ENCODE data around the gene STAT5B. TPM values are rescaled to one million over a fixed set of nuclear protein-coding genes. Genes with fewer than 3 reads are reported as not detected.
A peak's percentile ranks its signal among the peaks of the same experiment; 100 is the strongest.

STAT5B gene
- polyA plus RNA-seq, 3 donors, result 28.5 to 103 (median 47.9) TPM

DNA sequence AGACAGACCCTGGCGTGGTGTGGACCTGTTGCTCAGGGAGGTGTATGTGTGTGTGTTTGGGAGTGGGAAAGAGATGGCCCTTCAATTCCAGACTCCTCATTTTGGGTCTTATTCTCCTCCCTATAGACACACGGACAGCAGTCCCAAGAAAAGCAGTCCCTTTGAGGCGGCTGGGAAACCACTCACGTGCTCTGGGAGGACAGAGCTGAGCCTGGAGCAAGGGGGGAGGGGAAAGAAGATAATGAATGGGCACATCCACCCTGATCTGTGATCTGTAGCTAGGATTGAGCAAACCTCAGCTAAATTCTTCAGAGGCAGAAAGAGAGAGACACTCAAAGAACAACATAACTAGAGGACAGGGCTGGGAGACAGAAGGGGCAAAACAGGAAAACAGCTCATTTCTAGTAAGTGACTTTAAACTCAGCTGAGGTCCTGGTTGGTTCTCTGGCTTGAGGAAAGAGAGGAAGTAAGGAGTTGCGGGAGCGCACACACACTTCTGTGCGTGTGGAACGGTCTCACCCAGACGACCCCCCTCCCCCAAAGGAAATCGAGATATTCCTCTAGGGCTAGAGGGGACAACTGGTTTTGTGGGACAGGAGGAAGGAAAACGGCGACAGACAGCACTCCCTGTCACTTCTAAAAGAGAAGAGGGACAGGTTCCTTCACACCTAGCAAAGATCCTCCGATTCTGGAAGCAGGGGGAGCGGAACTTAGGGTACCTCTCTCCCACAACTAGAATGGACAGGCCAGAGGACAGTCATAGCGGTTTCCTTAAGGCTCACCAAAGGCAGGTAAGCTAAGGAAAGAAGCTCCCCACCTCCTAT lies 122.1 kb downstream of the STAT5B start:
- Histone ChIP-seq H3K4me2 (replicated peaks; ENCODE audit: extremely low read depth, low read length, poor library complexity, severe bottlenecking) (peak overlapping the region; percentile 75), H3K4me1 (ENCODE audit: control insufficient read depth in 1 of 2, insufficient read depth in 2 of 2, low read length in 2 of 2) (peaks cover 19 to 34% of the 10 kb centered on the region in 2 donors), H3K9ac (ENCODE audit: insufficient read depth, low read length, poor library complexity, severe bottlenecking) (peak overlapping the region; percentile 94), H3K9me3 (replicated peaks in 1 of 2; ENCODE audit: control insufficient read depth in 1 of 2, insufficient read depth in 1 of 2, low read length in 2 of 2) (no peaks in the 10 kb centered on the region), H3K36me3 (replicated peaks in 1 of 2; ENCODE audit: control insufficient read depth in 1 of 2, insufficient read depth in 2 of 2, low read length in 2 of 2) (peaks cover 11 to 29% of the 10 kb centered on the region in 2 donors), H4K20me1 (ENCODE audit: insufficient read depth, low read length) (peaks cover 56% of the 10 kb centered on the region), H3K79me2 (ENCODE audit: insufficient read depth, low read length) (peaks cover 58% of the 10 kb centered on the region), H3K27me3 (ENCODE audit: control insufficient read depth in 2 of 2, insufficient read depth in 2 of 2, low read length in 2 of 2) (no peaks in the 10 kb centered on the region), H2AFZ (ENCODE audit: insufficient read depth, low read depth, low read length, poor library complexity, severe bottlenecking) (peak overlapping the region; percentile 53), H3K27ac (ENCODE audit: low read depth in 1 of 2, low read length in 2 of 2) (peak overlapping the region; percentile 78 to 87), H3K4me3 (replicated peaks in 1 of 3; ENCODE audit: low read depth in 2 of 3, low read length in 3 of 3) (peak overlapping the region; percentile 84 to 89 (median 88))
- Mint-ChIP-seq H3K9me3 (no peaks in the 10 kb centered on the region), H3K27me3 (ENCODE audit: low read depth in 3 of 3) (peaks cover 0 to 2% (median 0%) of the 10 kb centered on the region in 3 donors), H3K27ac (peak overlapping the region; percentile 88 to 97 (median 93)), H3K4me1 (peaks cover 36% of the 10 kb centered on the region), H3K36me3 (peaks cover 15 to 30% of the 10 kb centered on the region in 2 donors), H3K4me3 (peak overlapping the region; percentile 93 to 97)
- WGBS (ENCODE audit: insufficient coverage), result no CpG with 5 or more reads among the region's 15 CpGs
- TF ChIP-seq, protein P1, sequence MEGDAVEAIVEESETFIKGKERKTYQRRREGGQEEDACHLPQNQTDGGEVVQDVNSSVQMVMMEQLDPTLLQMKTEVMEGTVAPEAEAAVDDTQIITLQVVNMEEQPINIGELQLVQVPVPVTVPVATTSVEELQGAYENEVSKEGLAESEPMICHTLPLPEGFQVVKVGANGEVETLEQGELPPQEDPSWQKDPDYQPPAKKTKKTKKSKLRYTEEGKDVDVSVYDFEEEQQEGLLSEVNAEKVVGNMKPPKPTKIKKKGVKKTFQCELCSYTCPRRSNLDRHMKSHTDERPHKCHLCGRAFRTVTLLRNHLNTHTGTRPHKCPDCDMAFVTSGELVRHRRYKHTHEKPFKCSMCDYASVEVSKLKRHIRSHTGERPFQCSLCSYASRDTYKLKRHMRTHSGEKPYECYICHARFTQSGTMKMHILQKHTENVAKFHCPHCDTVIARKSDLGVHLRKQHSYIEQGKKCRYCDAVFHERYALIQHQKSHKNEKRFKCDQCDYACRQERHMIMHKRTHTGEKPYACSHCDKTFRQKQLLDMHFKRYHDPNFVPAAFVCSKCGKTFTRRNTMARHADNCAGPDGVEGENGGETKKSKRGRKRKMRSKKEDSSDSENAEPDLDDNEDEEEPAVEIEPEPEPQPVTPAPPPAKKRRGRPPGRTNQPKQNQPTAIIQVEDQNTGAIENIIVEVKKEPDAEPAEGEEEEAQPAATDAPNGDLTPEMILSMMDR (IDR thresholded peaks at IDR 0.05), result no peak
- peak; percentile 48 to 76 (median 69) for DNase-seq
- intact Hi-C loops (cut with micrococcal nuclease), result loop anchor here in 1 of 2 donors (2.0 kb wide), 1 partner anchor 187 kb away; the partner anchor contains the start of gene CNP

Other genes starting within 250 kb of the STAT5B start
- under 1 TPM; 0.20 to 0.52 (median 0.28) TPM for gene C17orf113, start 225.8 kb downstream of the STAT5B start, polyA plus RNA-seq
- under 1 TPM in 2 of 3 donors, not detected in 1; 0.09 to 0.55 TPM for gene ZNF385C, start 177.9 kb downstream of the STAT5B start, polyA plus RNA-seq
- 10 to 100 TPM; 13.2 to 46.7 (median 16.0) TPM for gene DHX58, start 163.7 kb downstream of the STAT5B start, polyA plus RNA-seq
- gene KAT2A, start 155.0 kb downstream of the STAT5B start, polyA plus RNA-seq, result 10 to 100 TPM in 1 of 3 donors, 1 to 10 TPM in 2; 1.9 to 68.7 (median 2.0) TPM
- under 1 TPM in 1 of 3 donors, not detected in 2; 0.04 TPM for gene HSPB9, start 153.6 kb downstream of the STAT5B start, polyA plus RNA-seq
- 100 to 1,000 TPM; 165 to 204 (median 171) TPM for gene RAB5C, start 121.4 kb downstream of the STAT5B start, polyA plus RNA-seq
- under 1 TPM in 1 of 3 donors, not detected in 2; 0.05 TPM for gene KCNH4, start 95.2 kb downstream of the STAT5B start, polyA plus RNA-seq
- gene HCRT, start 90.9 kb downstream of the STAT5B start, polyA plus RNA-seq, result not detected
- 10 to 100 TPM; 20.0 to 31.6 (median 20.6) TPM for gene GHDC, start 81.9 kb downstream of the STAT5B start, polyA plus RNA-seq
- 10 to 100 TPM; 30.5 to 91.1 (median 49.8) TPM for gene STAT5A, start 12.1 kb upstream of the STAT5B start, polyA plus RNA-seq
- 100 to 1,000 TPM in 2 of 3 donors, 10 to 100 TPM in 1; 73.0 to 155 (median 110) TPM for gene STAT3, start 112.1 kb upstream of the STAT5B start, polyA plus RNA-seq
- under 1 TPM in 1 of 3 donors, not detected in 2; 0.01 TPM for gene CAVIN1, start 146.9 kb upstream of the STAT5B start, polyA plus RNA-seq
- 100 to 1,000 TPM in 1 of 3 donors, 10 to 100 TPM in 2; 36.1 to 126 (median 55.1) TPM for gene ATP6V0A1, start 182.5 kb upstream of the STAT5B start, polyA plus RNA-seq